IMR-90 (cell line): ENCODE data around the gene A4GALT. TPM values are rescaled to one million over a fixed set of nuclear protein-coding genes. Genes with fewer than 3 reads are reported as not detected.

ENCODE experiments used
- ATAC-seq: fragments of 200-7000 bp; cut with Tn5 transposase; 2 replicates; pipeline ENCODE4 v1.9.1; 2020; ENCODE audit warnings: low read depth, mild to moderate bottlenecking, moderate library complexity
- BruUV-seq: library from RNA; stranded (reverse); fragments of 400-500 nt; replicated peaks from 2 replicates; lab custom pipeline; 2021; lab: Mats Ljungman, UMichigan
- CTCF ChIA-PET: fragments of 300-600 bp; formaldehyde crosslinking; extraction: SDS; loops from one replicate; lab custom pipeline; 2021; ENCODE audit warnings: antibody characterized with exemption; lab: Yijun Ruan, JAX
- POLR2A ChIA-PET: fragments of 300-600 bp; sonication (Branson Sonifier 250); formaldehyde crosslinking; loops from one replicate; lab custom pipeline; 2022; ENCODE audit warnings: antibody characterized with exemption; ENCODE audit not compliant: unreplicated experiment; lab: Charles Lee
- DNase-seq: peaks from one replicate; pipeline ENCODE4 v3.0.0; 2013
- H2AFZ ChIP-seq: replicated peaks from 2 replicates; pipeline ENCODE3; 2013; ENCODE audit warnings: low read length, mild to moderate bottlenecking; ENCODE audit not compliant: poor library complexity
- H2AK5ac ChIP-seq: 2 replicates; pipeline ENCODE4 v1.6.1; 2013; ENCODE audit warnings: low read depth, low read length, inconsistent platforms
- H2AK9ac ChIP-seq: replicated peaks from 2 replicates; pipeline ENCODE3; 2013; ENCODE audit warnings: mild to moderate bottlenecking, low read depth, low read length, moderate library complexity; ENCODE audit not compliant: poor library complexity
- H2BK120ac ChIP-seq: 2 replicates; pipeline ENCODE4 v1.6.1; 2013; ENCODE audit warnings: low read depth, low read length, inconsistent platforms
- H2BK15ac ChIP-seq: 3 replicates; pipeline ENCODE4 v1.6.1; 2013; ENCODE audit warnings: low read depth, low read length, inconsistent platforms
- H2BK20ac ChIP-seq: 2 replicates; pipeline ENCODE4 v1.6.1; 2013; ENCODE audit warnings: low read depth, mild to moderate bottlenecking, inconsistent platforms, low read length, moderate library complexity
- H2BK5ac ChIP-seq: 2 replicates; pipeline ENCODE4 v1.6.1; 2013; ENCODE audit warnings: mild to moderate bottlenecking, low read depth, low read length, inconsistent platforms; ENCODE audit not compliant: poor library complexity, severe bottlenecking
- H3K14ac ChIP-seq: replicated peaks from 2 replicates; pipeline ENCODE4 v1.6.1; 2013; ENCODE audit warnings: low read depth, low read length, inconsistent platforms
- H3K18ac ChIP-seq: 2 replicates; pipeline ENCODE4 v1.6.1; 2013; ENCODE audit warnings: low read depth, low read length, control low read depth
- H3K23ac ChIP-seq: 2 replicates; pipeline ENCODE4 v1.6.1; 2013; ENCODE audit warnings: low read depth, low read length, inconsistent platforms
- H3K27ac ChIP-seq: 2 replicates; pipeline ENCODE4 v1.5.1; 2013; ENCODE audit warnings: mild to moderate bottlenecking, control low read depth, low read length; ENCODE audit not compliant: insufficient read depth
- H3K27me3 ChIP-seq: 2 replicates; pipeline ENCODE4 v1.6.1; 2013; ENCODE audit warnings: low read length; ENCODE audit not compliant: control insufficient read depth, insufficient read depth
- H3K36me3 ChIP-seq: 2 replicates; pipeline ENCODE4 v1.6.1; 2013; ENCODE audit warnings: low read length, mixed read lengths; ENCODE audit not compliant: control insufficient read depth, insufficient read depth
- H3K4ac ChIP-seq: 2 replicates; pipeline ENCODE4 v1.6.1; 2013; ENCODE audit warnings: low read depth, low read length, inconsistent platforms
- H3K4me1 ChIP-seq: 2 replicates; pipeline ENCODE4 v1.6.1; 2013; ENCODE audit warnings: low read length, mixed read lengths; ENCODE audit not compliant: control insufficient read depth, insufficient read depth
- H3K4me2 ChIP-seq: 2 replicates; pipeline ENCODE4 v1.6.1; 2013; ENCODE audit warnings: low read depth, mild to moderate bottlenecking, control low read depth, low read length, moderate library complexity
- H3K4me3 ChIP-seq: 2 replicates; pipeline ENCODE4 v1.5.1; 2013; ENCODE audit warnings: low read depth, mild to moderate bottlenecking, control low read depth, low read length, moderate library complexity; ENCODE audit not compliant: insufficient read depth
- H3K56ac ChIP-seq: 2 replicates; pipeline ENCODE4 v1.6.1; 2013; ENCODE audit warnings: low read length, inconsistent platforms; ENCODE audit not compliant: insufficient read depth; ENCODE audit errors: extremely low read depth
- H3K79me1 ChIP-seq, 2 experiments: 2 replicates each; pipeline ENCODE4 v1.6.1; 2013; ENCODE audit warnings: low read length in 2 of 2, inconsistent platforms in 1 of 2, low read depth in 1 of 2
- H3K9ac ChIP-seq: 2 replicates; pipeline ENCODE4 v1.6.1; 2013; ENCODE audit warnings: low read depth, low read length, control low read depth
- H3K9me1 ChIP-seq: 2 replicates; pipeline ENCODE4 v1.6.1; 2013; ENCODE audit warnings: low read length, inconsistent platforms; ENCODE audit not compliant: insufficient read depth
- H3K9me3 ChIP-seq: 2 replicates; pipeline ENCODE4 v1.6.1; 2013; ENCODE audit warnings: low read length; ENCODE audit not compliant: control insufficient read depth, insufficient read depth
- H4K20me1 ChIP-seq: 2 replicates; pipeline ENCODE4 v1.6.1; 2013; ENCODE audit warnings: low read length, inconsistent platforms; ENCODE audit not compliant: insufficient read depth
- H4K5ac ChIP-seq: 2 replicates; pipeline ENCODE4 v1.6.1; 2013; ENCODE audit warnings: mild to moderate bottlenecking, low read depth, low read length, control low read depth
- H4K8ac ChIP-seq, 2 experiments: 2 replicates each; pipeline ENCODE4 v1.6.1; 2013; ENCODE audit warnings: low read depth in 2 of 2, low read length in 2 of 2, control low read depth in 1 of 2, inconsistent platforms in 1 of 2
- H4K91ac ChIP-seq: 2 replicates; pipeline ENCODE4 v1.6.1; 2013; ENCODE audit warnings: low read depth, low read length, inconsistent platforms; ENCODE audit not compliant: insufficient read depth
- CEBPB ChIP-seq: IDR thresholded peaks from 2 replicates; pipeline ENCODE4 v1.6.1; 2012; ENCODE audit warnings: low read depth, low read length, improper control_type of control experiment
- CHD1 ChIP-seq: IDR thresholded peaks from 2 replicates; pipeline ENCODE4 v1.6.1; 2012; ENCODE audit warnings: low read depth, low read length, improper control_type of control experiment
- CTCF ChIP-seq: conservative IDR thresholded peaks from 2 replicates; pipeline ENCODE4 v1.5.1; 2012; ENCODE audit warnings: mild to moderate bottlenecking, low read depth, low read length, improper control_type of control experiment
- MAZ ChIP-seq: IDR thresholded peaks from 2 replicates; pipeline ENCODE4 v1.6.1; 2012; ENCODE audit warnings: low read depth, mild to moderate bottlenecking, low read length, improper control_type of control experiment, moderate library complexity, borderline replicate concordance
- MXI1 ChIP-seq: IDR thresholded peaks from 2 replicates; pipeline ENCODE4 v1.6.1; 2012; ENCODE audit warnings: low read depth, mild to moderate bottlenecking, low read length, moderate library complexity, borderline replicate concordance
- NFE2L2 ChIP-seq: fragments of 150-350 bp; IDR thresholded peaks from 2 replicates; pipeline ENCODE4 v1.6.1; 2016; ENCODE audit warnings: low read depth, mild to moderate bottlenecking, low read length
- POLR2A ChIP-seq: IDR thresholded peaks from 2 replicates; pipeline ENCODE4 v1.6.1; 2012; ENCODE audit warnings: mild to moderate bottlenecking, low read depth, low read length
- RAD21 ChIP-seq: IDR thresholded peaks from 2 replicates; pipeline ENCODE4 v1.6.1; 2012; ENCODE audit warnings: low read length, improper control_type of control experiment
- RCOR1 ChIP-seq: IDR thresholded peaks from 2 replicates; pipeline ENCODE4 v1.6.1; 2012; ENCODE audit warnings: mild to moderate bottlenecking, low read length, improper control_type of control experiment; ENCODE audit not compliant: insufficient replicate concordance
- RFX5 ChIP-seq: IDR thresholded peaks from 2 replicates; pipeline ENCODE4 v1.8.0; 2012; ENCODE audit warnings: low read depth, mild to moderate bottlenecking, low read length, moderate library complexity
- SMC3 ChIP-seq: fragments of 150-350 bp; IDR thresholded peaks from 2 replicates; pipeline ENCODE4 v1.6.1; 2016; ENCODE audit warnings: low read depth, mild to moderate bottlenecking, antibody characterized with exemption, low read length, moderate library complexity
- WGBS, 2 experiments: methylation state at CpG; one replicate each; pipeline versions ENCODE4 v1.1.5 to v1.1.7; 2013; ENCODE audit warnings: missing lambda C conversion rate in 2 of 2; ENCODE audit not compliant: insufficient read length in 1 of 2; ENCODE audit errors: extremely low coverage in 2 of 2; 5-methylcytosine and 5-hydroxymethylcytosine counted together
- dilution Hi-C: fragments of 300-500 bp; cut with HindIII; formaldehyde crosslinking; loops from one replicate; pipeline ENCODE4 v1.14.3; 2018; ENCODE audit warnings: low sequenced_read_pairs; ENCODE audit not compliant: unreplicated experiment
- in situ Hi-C: fragments of 300-500 bp; cut with MboI; formaldehyde crosslinking; loops from 3 replicates; pipeline ENCODE4 v1.14.3; 2019; ENCODE audit warnings: low sequenced_read_pairs, inconsistent platforms, mixed read lengths
- intact Hi-C: fragments of 100-400 bp; cut with micrococcal nuclease; formaldehyde crosslinking; loops from 2 replicates; pipeline ENCODE4 v1.10.0; 2022
- polyA plus RNA-seq, 3 experiments: library from polyadenylated mRNA; depleted of rRNA; stranded (reverse); fragments of >200 nt; gene quantifications; 2 replicates each; pipeline ENCODE4 v1.2.3, GENCODE V29; 2012; ENCODE audit warnings: low replicate concordance in 1 of 3
- total RNA-seq: library from RNA; depleted of rRNA; stranded (reverse); fragments of >200 nt; gene quantifications from 2 replicates; pipeline ENCODE4 v1.2.3, GENCODE V29; 2012
- TF ChIP-seq, protein P1 (sequence below): fragments of 150-350 bp; IDR thresholded peaks from 2 replicates; pipeline ENCODE4 v1.6.1; 2016; ENCODE audit warnings: low read depth, mild to moderate bottlenecking, low read length, moderate library complexity, borderline replicate concordance

A4GALT gene
- total and polyA plus RNA-seq, 2 of the 4 experiments (the other 2 are of a cell fraction): 1.6 to 6.1 TPM

DNA sequence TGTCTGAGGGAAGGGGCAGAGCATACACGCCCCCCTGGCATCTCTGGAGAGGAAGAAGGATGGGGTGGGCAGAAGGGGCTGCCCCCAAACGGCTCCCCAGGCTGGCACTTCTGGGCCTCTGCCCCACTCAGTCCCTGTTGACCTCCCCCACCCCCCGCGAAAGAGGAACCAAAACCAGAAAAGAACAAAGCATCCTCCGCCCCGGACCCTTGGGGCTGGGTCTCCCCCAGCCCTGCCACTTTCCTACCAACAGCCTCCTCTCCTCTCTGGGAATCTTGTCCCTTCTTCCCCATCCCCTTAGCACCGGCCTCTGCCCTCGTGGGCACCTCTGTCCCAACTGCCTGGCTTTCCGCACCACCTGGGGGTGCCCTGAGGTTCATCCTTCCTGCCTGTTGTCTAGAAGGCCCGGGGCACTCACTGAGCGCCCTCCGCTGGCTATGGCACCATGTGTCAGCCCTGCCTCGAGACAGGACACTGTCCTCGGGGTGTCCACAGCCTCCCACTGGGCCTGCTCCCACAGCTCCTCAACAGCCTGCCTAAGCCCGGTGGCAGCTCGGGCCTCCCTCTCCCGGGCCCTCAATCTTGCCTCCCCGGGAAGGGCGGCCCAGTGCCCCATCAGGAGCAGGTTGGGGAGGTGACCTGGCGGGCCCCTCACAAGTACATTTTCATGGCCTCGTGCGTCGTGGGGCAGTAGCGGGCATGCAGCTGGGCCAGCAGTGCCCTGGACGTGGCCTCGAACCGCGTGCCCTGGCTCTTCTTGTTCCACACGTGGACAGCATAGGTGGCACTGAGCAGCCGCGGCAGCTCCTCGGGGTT is 28.2 kb downstream of the A4GALT start:
- no peak overlapping the region for H2AK5ac ChIP-seq
- H3K4ac ChIP-seq: no peak overlapping the region
- no peak overlapping the region for H4K5ac ChIP-seq
- H3K27ac ChIP-seq: no peak overlapping the region
- no peak overlapping the region for H3K9ac ChIP-seq
- no peak overlapping the region for H3K18ac ChIP-seq
- intact Hi-C loops (no loop called here), in situ Hi-C loops (no loop called here), dilution Hi-C loops (no loop called here)
- H3K36me3 ChIP-seq: peaks cover 32% of the 10 kb centered on the region
- H3K14ac ChIP-seq: no peak overlapping the region
- H4K91ac ChIP-seq: no peak overlapping the region
- H3K4me2 ChIP-seq: no peak overlapping the region
- peaks cover 18 to 33% of the 10 kb centered on the region in 2 experiments for H3K79me1 ChIP-seq
- no peak overlapping the region for H2BK120ac ChIP-seq
- H2AK9ac ChIP-seq: no peak overlapping the region
- ATAC-seq (no peak), DNase-seq (no peak)
- TF ChIP-seq RCOR1 (no peak), CHD1 (no peak), MAZ (no peak), SMC3 (no peak), MXI1 (no peak), POLR2A (no peak), CEBPB (no peak), RAD21 (no peak), CTCF (no peak), RFX5 (no peak), NFE2L2 (no peak)
- TF ChIP-seq, protein P1, sequence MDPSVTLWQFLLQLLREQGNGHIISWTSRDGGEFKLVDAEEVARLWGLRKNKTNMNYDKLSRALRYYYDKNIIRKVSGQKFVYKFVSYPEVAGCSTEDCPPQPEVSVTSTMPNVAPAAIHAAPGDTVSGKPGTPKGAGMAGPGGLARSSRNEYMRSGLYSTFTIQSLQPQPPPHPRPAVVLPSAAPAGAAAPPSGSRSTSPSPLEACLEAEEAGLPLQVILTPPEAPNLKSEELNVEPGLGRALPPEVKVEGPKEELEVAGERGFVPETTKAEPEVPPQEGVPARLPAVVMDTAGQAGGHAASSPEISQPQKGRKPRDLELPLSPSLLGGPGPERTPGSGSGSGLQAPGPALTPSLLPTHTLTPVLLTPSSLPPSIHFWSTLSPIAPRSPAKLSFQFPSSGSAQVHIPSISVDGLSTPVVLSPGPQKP: no peak
- H3K9me1 ChIP-seq: peaks cover 4% of the 10 kb centered on the region
- H4K20me1 ChIP-seq: no peaks in the 10 kb centered on the region; the same call in 1 of the 2 replicates
- no peak overlapping the region for H4K8ac ChIP-seq
- no peaks in the 10 kb centered on the region for H3K9me3 ChIP-seq
- ChIA-PET POLR2A (no interaction called here), CTCF (no interaction called here)
- no peak overlapping the region for H3K4me3 ChIP-seq
- H2BK15ac ChIP-seq: no peak overlapping the region
- H2BK5ac ChIP-seq: no peak overlapping the region
- no peak overlapping the region for H2BK20ac ChIP-seq
- no peak overlapping the region for H3K56ac ChIP-seq
- H3K27me3 ChIP-seq: no peaks in the 10 kb centered on the region
- no TSS peak for BruUV-seq
- 95% methylated on average over 7 of the region's 32 CpGs; no CpG with 5 or more reads in 1 of the 2 experiments for WGBS, 2 experiments
- no peak overlapping the region for H3K23ac ChIP-seq
- H2AFZ ChIP-seq: no peak overlapping the region
- peaks cover 17% of the 10 kb centered on the region for H3K4me1 ChIP-seq
